ENCODE measurements around the gene VWA5A. TPM values are rescaled to one million over a fixed set of nuclear protein-coding genes. Genes with fewer than 3 reads are reported as not detected.

The VWA5A gene
- total and polyA plus RNA-seq, 2 donors (not counting 1 experiment from before 2014, with no cell fraction given) = 11.9 to 22.3 TPM

- no peak overlapping the region for H3K27ac ChIP-seq (ENCODE audit: insufficient read depth, low read length)
- no peaks in the 10 kb centered on the region for H3K79me2 ChIP-seq (ENCODE audit: control insufficient read depth, insufficient read depth, low read length)
- H3K36me3 ChIP-seq (ENCODE audit: control insufficient read depth, insufficient read depth, low read length) = no peaks in the 10 kb centered on the region
- H3K4me2 ChIP-seq (ENCODE audit: extremely low read depth, insufficient read depth, low read length) = no peak overlapping the region
- no peak overlapping the region for H2AFZ ChIP-seq (ENCODE audit: low read length)
- H3K4me1 ChIP-seq (ENCODE audit: control insufficient read depth, extremely low read depth, insufficient read depth, low read length) = no peaks in the 10 kb centered on the region
- no peak overlapping the region for H3K4me3 ChIP-seq (replicated peaks in 1 of 4; ENCODE audit: control extremely low read depth in 1 of 4, insufficient read depth in 1 of 4, low read depth in 3 of 4, low read length in 4 of 4)
- TF ChIP-seq, protein P1, sequence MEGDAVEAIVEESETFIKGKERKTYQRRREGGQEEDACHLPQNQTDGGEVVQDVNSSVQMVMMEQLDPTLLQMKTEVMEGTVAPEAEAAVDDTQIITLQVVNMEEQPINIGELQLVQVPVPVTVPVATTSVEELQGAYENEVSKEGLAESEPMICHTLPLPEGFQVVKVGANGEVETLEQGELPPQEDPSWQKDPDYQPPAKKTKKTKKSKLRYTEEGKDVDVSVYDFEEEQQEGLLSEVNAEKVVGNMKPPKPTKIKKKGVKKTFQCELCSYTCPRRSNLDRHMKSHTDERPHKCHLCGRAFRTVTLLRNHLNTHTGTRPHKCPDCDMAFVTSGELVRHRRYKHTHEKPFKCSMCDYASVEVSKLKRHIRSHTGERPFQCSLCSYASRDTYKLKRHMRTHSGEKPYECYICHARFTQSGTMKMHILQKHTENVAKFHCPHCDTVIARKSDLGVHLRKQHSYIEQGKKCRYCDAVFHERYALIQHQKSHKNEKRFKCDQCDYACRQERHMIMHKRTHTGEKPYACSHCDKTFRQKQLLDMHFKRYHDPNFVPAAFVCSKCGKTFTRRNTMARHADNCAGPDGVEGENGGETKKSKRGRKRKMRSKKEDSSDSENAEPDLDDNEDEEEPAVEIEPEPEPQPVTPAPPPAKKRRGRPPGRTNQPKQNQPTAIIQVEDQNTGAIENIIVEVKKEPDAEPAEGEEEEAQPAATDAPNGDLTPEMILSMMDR (conservative IDR thresholded peaks at IDR 0.05 in 1 of 2, IDR thresholded peaks at IDR 0.05 in 1 of 2; ENCODE audit: low read depth in 1 of 2, low read length in 2 of 2) = no peak
- no peak for TF ChIP-seq EZH2 (IDR thresholded peaks at IDR 0.05; ENCODE audit: low read length, missing control alignments)
- H3K9me3 ChIP-seq (ENCODE audit: control insufficient read depth, insufficient read depth, low read depth, low read length) = no peaks in the 10 kb centered on the region
- no peaks in the 10 kb centered on the region for H4K20me1 ChIP-seq (ENCODE audit: control insufficient read depth, extremely low read depth, insufficient read depth, low read length)
- H3K9ac ChIP-seq (ENCODE audit: insufficient read depth, low read length) = no peak overlapping the region
- H3K27me3 ChIP-seq (ENCODE audit: control insufficient read depth, insufficient read depth, low read length) = no peaks in the 10 kb centered on the region
- DNase-seq (ENCODE audit: low read depth in 2 of 2) = peak; percentile 76 to 82
These were observed 58.8 kb downstream of the VWA5A start for GRCh38 chr11:124174001-124174583.

DNA sequence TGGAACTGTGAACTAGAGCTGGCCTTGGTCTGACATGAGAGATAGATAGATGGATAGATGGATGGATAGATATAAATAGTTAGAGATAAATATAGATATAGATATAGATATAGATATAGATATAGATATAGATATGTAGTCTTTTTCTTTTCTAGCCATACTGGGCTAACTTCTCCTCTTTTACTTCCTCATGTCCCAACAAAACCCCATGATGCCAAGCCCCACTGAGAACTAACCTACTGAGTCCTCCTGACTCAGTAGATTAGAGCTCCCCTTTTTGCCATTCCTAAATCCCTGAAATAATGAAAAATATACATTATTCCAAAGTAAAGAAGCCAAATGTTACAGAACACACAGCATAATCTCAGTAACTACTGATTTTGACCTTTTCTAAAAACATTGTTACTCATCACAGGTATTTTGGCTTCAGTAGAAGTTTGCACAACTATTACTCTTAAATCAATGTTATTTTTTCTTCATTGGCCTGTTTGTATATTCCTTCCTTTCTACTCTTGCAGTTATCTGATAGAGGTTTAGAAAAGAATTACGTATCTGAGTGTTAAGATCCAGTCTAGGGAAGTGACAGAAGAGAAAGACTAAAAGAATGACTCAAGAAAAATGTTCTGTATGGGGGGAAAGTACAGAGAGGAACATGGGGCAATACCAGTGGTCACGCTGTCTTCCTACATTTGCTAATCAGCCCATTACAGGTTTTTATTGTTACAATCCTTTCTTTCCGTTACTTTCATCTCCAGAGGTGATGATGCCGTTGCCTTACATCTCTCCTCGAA is 61.9 kb downstream of the VWA5A start:
- H3K4me1 ChIP-seq (ENCODE audit: control insufficient read depth, extremely low read depth, insufficient read depth, low read length) = no peaks in the 10 kb centered on the region

GRCh38 chr11:124179310-124179709 is 64.1 kb downstream of the VWA5A start:
- peak; percentile 6 to 26 for DNase-seq (ENCODE audit: low read depth in 2 of 2)
- Histone ChIP-seq H3K4me3 (replicated peaks in 1 of 4; ENCODE audit: control extremely low read depth in 1 of 4, insufficient read depth in 1 of 4, low read depth in 3 of 4, low read length in 4 of 4) (no peak overlapping the region), H3K4me1 (ENCODE audit: control insufficient read depth, extremely low read depth, insufficient read depth, low read length) (no peaks in the 10 kb centered on the region), H3K36me3 (ENCODE audit: control insufficient read depth, insufficient read depth, low read length) (no peaks in the 10 kb centered on the region), H3K27ac (ENCODE audit: insufficient read depth, low read length) (no peak overlapping the region), H3K9ac (ENCODE audit: insufficient read depth, low read length) (no peak overlapping the region), H4K20me1 (ENCODE audit: control insufficient read depth, extremely low read depth, insufficient read depth, low read length) (no peaks in the 10 kb centered on the region), H2AFZ (ENCODE audit: low read length) (no peak overlapping the region), H3K9me3 (ENCODE audit: control insufficient read depth, insufficient read depth, low read depth, low read length) (no peaks in the 10 kb centered on the region), H3K79me2 (ENCODE audit: control insufficient read depth, insufficient read depth, low read length) (no peaks in the 10 kb centered on the region), H3K27me3 (ENCODE audit: control insufficient read depth, insufficient read depth, low read length) (no peaks in the 10 kb centered on the region), H3K4me2 (ENCODE audit: extremely low read depth, insufficient read depth, low read length) (peak overlapping the region; percentile 44)
- TF ChIP-seq, protein P1 (conservative IDR thresholded peaks at IDR 0.05 in 1 of 2, IDR thresholded peaks at IDR 0.05 in 1 of 2; ENCODE audit: low read depth in 1 of 2, low read length in 2 of 2) = no peak
- no peak for TF ChIP-seq EZH2 (IDR thresholded peaks at IDR 0.05; ENCODE audit: low read length, missing control alignments)

More for the DNA sequence above, 61.9 kb downstream of the VWA5A start:
- H3K79me2 ChIP-seq (ENCODE audit: control insufficient read depth, insufficient read depth, low read length) = no peaks in the 10 kb centered on the region
- no peak for DNase-seq (ENCODE audit: low read depth in 2 of 2)
- H3K27ac ChIP-seq (ENCODE audit: insufficient read depth, low read length) = no peak overlapping the region
- H4K20me1 ChIP-seq (ENCODE audit: control insufficient read depth, extremely low read depth, insufficient read depth, low read length) = no peaks in the 10 kb centered on the region
- no peak overlapping the region for H2AFZ ChIP-seq (ENCODE audit: low read length)
- no peaks in the 10 kb centered on the region for H3K27me3 ChIP-seq (ENCODE audit: control insufficient read depth, insufficient read depth, low read length)
- H3K4me3 ChIP-seq (replicated peaks in 1 of 4; ENCODE audit: control extremely low read depth in 1 of 4, insufficient read depth in 1 of 4, low read depth in 3 of 4, low read length in 4 of 4) = no peak overlapping the region
- H3K9me3 ChIP-seq (ENCODE audit: control insufficient read depth, insufficient read depth, low read depth, low read length) = no peaks in the 10 kb centered on the region
- H3K36me3 ChIP-seq (ENCODE audit: control insufficient read depth, insufficient read depth, low read length) = no peaks in the 10 kb centered on the region
- no peak for TF ChIP-seq EZH2 (IDR thresholded peaks at IDR 0.05; ENCODE audit: low read length, missing control alignments)
- no peak overlapping the region for H3K9ac ChIP-seq (ENCODE audit: insufficient read depth, low read length)
- no peak overlapping the region for H3K4me2 ChIP-seq (ENCODE audit: extremely low read depth, insufficient read depth, low read length)

Measured in fibroblast of lung (primary cell).